ENCODE data around the gene NSMCE4A.
"Not testable (repeated sequence)": the region's sequence is repeated elsewhere in the genome, so short reads cannot be mapped to it uniquely, and the experiment has no call there.

The NSMCE4A gene

GRCh38 chr10:121974535-121975294 is at the start of gene NSMCE4A:
TSS of gene NSMCE4A (minus strand) at chr10:121975217. CDS start at chr10:121975165, 52 bp downstream.
- Histone ChIP-seq H3K4me3 (ENCODE audit: low read length in 2 of 2) (peak within 1 kb of the TSS; percentile 87 to 88), H3K27ac (ENCODE audit: low read length) (peak within 1 kb of the TSS; percentile 89), H3K9me3 (ENCODE audit: control insufficient read depth in 2 of 2, low read length in 2 of 2) (no peaks in the 10 kb centered on the region), H3K27me3 (ENCODE audit: control insufficient read depth in 1 of 2, insufficient read depth in 2 of 2, low read length in 2 of 2) (no peaks in the 10 kb centered on the region), H3K36me3 (ENCODE audit: control insufficient read depth in 2 of 2, insufficient read depth in 2 of 2, low read length in 2 of 2) (peaks cover 4 to 7% of the 10 kb centered on the region in 2 donors), H3K4me1 (ENCODE audit: control insufficient read depth, insufficient read depth, low read length) (peaks cover 19% of the 10 kb centered on the region), H3K9ac (ENCODE audit: low read length in 2 of 2) (peak within 1 kb of the TSS; percentile 83 to 93)

- H3K36me3 ChIP-seq (ENCODE audit: control insufficient read depth in 2 of 2, insufficient read depth in 2 of 2, low read length in 2 of 2); H3K9me3 ChIP-seq (ENCODE audit: control insufficient read depth in 2 of 2, low read length in 2 of 2); H3K9ac ChIP-seq (ENCODE audit: low read length in 2 of 2); H3K27me3 ChIP-seq (ENCODE audit: control insufficient read depth in 1 of 2, insufficient read depth in 2 of 2, low read length in 2 of 2); H3K4me3 ChIP-seq (ENCODE audit: low read length in 2 of 2): not testable (repeated sequence)
- Histone ChIP-seq H3K27ac (ENCODE audit: low read length) (peak overlapping the region; percentile 95), H3K4me1 (ENCODE audit: control insufficient read depth, insufficient read depth, low read length) (peaks cover 13% of the 10 kb centered on the region)
Measured at GRCh38 chr10:122023257-122023656, 48.2 kb upstream of the NSMCE4A start.

- Histone ChIP-seq H3K27me3 (ENCODE audit: control insufficient read depth in 1 of 2, insufficient read depth in 2 of 2, low read length in 2 of 2) (no peaks in the 10 kb centered on the region), H3K4me1 (ENCODE audit: control insufficient read depth, insufficient read depth, low read length) (peaks cover 13% of the 10 kb centered on the region), H3K36me3 (ENCODE audit: control insufficient read depth in 2 of 2, insufficient read depth in 2 of 2, low read length in 2 of 2) (no peaks in the 10 kb centered on the region), H3K9me3 (ENCODE audit: control insufficient read depth in 2 of 2, low read length in 2 of 2) (no peaks in the 10 kb centered on the region), H3K4me3 (ENCODE audit: low read length in 2 of 2) (peak overlapping the region in 1 of 2 donors; percentile 27), H3K27ac (ENCODE audit: low read length) (peak overlapping the region; percentile 95), H3K9ac (ENCODE audit: low read length in 2 of 2) (peak overlapping the region; percentile 56 to 80)
Measured at GRCh38 chr10:122022276-122022675, 47.3 kb upstream of the NSMCE4A start.

- Histone ChIP-seq H3K27me3 (ENCODE audit: control insufficient read depth in 1 of 2, insufficient read depth in 2 of 2, low read length in 2 of 2) (no peaks in the 10 kb centered on the region), H3K36me3 (ENCODE audit: control insufficient read depth in 2 of 2, insufficient read depth in 2 of 2, low read length in 2 of 2) (no peaks in the 10 kb centered on the region), H3K4me1 (ENCODE audit: control insufficient read depth, insufficient read depth, low read length) (peaks cover 13% of the 10 kb centered on the region), H3K27ac (ENCODE audit: low read length) (peak overlapping the region; percentile 95), H3K9ac (ENCODE audit: low read length in 2 of 2) (peak overlapping the region; percentile 56 to 80), H3K9me3 (ENCODE audit: control insufficient read depth in 2 of 2, low read length in 2 of 2) (no peaks in the 10 kb centered on the region), H3K4me3 (ENCODE audit: low read length in 2 of 2) (peak overlapping the region; percentile 5 to 60)
Measured at GRCh38 chr10:122021828-122022227, 46.8 kb upstream of the NSMCE4A start.

GRCh38 chr10:122021379-122021778 is 46.4 kb upstream of the NSMCE4A start:
- peak overlapping the region; percentile 95 for H3K27ac ChIP-seq (ENCODE audit: low read length)
- no peaks in the 10 kb centered on the region for H3K36me3 ChIP-seq (ENCODE audit: control insufficient read depth in 2 of 2, insufficient read depth in 2 of 2, low read length in 2 of 2)
- H3K9ac ChIP-seq (ENCODE audit: low read length in 2 of 2) = peak overlapping the region; percentile 56 to 80
- H3K4me3 ChIP-seq (ENCODE audit: low read length in 2 of 2) = peak overlapping the region in 1 of 2 donors; percentile 60
- H3K27me3 ChIP-seq (ENCODE audit: control insufficient read depth in 1 of 2, insufficient read depth in 2 of 2, low read length in 2 of 2) = no peaks in the 10 kb centered on the region
- H3K4me1 ChIP-seq (ENCODE audit: control insufficient read depth, insufficient read depth, low read length) = peaks cover 13% of the 10 kb centered on the region
- no peaks in the 10 kb centered on the region for H3K9me3 ChIP-seq (ENCODE audit: control insufficient read depth in 2 of 2, low read length in 2 of 2)

GRCh38 chr10:122020226-122020625 is 45.2 kb upstream of the NSMCE4A start:
- H3K9ac ChIP-seq (ENCODE audit: low read length in 2 of 2) = peak overlapping the region in 1 of 2 donors; percentile 0
- no peak overlapping the region for H3K4me3 ChIP-seq (ENCODE audit: low read length in 2 of 2)
- H3K4me1 ChIP-seq (ENCODE audit: control insufficient read depth, insufficient read depth, low read length) = peaks cover 13% of the 10 kb centered on the region
- no peaks in the 10 kb centered on the region for H3K27me3 ChIP-seq (ENCODE audit: control insufficient read depth in 1 of 2, insufficient read depth in 2 of 2, low read length in 2 of 2)
- no peaks in the 10 kb centered on the region for H3K36me3 ChIP-seq (ENCODE audit: control insufficient read depth in 2 of 2, insufficient read depth in 2 of 2, low read length in 2 of 2)
- no peaks in the 10 kb centered on the region for H3K9me3 ChIP-seq (ENCODE audit: control insufficient read depth in 2 of 2, low read length in 2 of 2)
- H3K27ac ChIP-seq (ENCODE audit: low read length) = peak overlapping the region; percentile 95

GRCh38 chr10:122019414-122019975 is 44.5 kb upstream of the NSMCE4A start:
- Histone ChIP-seq H3K36me3 (ENCODE audit: control insufficient read depth in 2 of 2, insufficient read depth in 2 of 2, low read length in 2 of 2) (no peaks in the 10 kb centered on the region), H3K27ac (ENCODE audit: low read length) (peak overlapping the region; percentile 95), H3K9me3 (ENCODE audit: control insufficient read depth in 2 of 2, low read length in 2 of 2) (no peaks in the 10 kb centered on the region), H3K9ac (ENCODE audit: low read length in 2 of 2) (no peak overlapping the region), H3K27me3 (ENCODE audit: control insufficient read depth in 1 of 2, insufficient read depth in 2 of 2, low read length in 2 of 2) (no peaks in the 10 kb centered on the region), H3K4me3 (ENCODE audit: low read length in 2 of 2) (peak overlapping the region in 1 of 2 donors; percentile 60), H3K4me1 (ENCODE audit: control insufficient read depth, insufficient read depth, low read length) (peaks cover 15% of the 10 kb centered on the region)

GRCh38 chr10:122018951-122019413 is 44.0 kb upstream of the NSMCE4A start:
- H3K36me3 ChIP-seq (ENCODE audit: control insufficient read depth in 2 of 2, insufficient read depth in 2 of 2, low read length in 2 of 2) = no peaks in the 10 kb centered on the region
- no peaks in the 10 kb centered on the region for H3K9me3 ChIP-seq (ENCODE audit: control insufficient read depth in 2 of 2, low read length in 2 of 2)
- H3K27me3 ChIP-seq (ENCODE audit: control insufficient read depth in 1 of 2, insufficient read depth in 2 of 2, low read length in 2 of 2) = no peaks in the 10 kb centered on the region
- H3K4me3 ChIP-seq (ENCODE audit: low read length in 2 of 2) = peak overlapping the region; percentile 49 to 60
- H3K27ac ChIP-seq (ENCODE audit: low read length) = peak overlapping the region; percentile 95
- H3K4me1 ChIP-seq (ENCODE audit: control insufficient read depth, insufficient read depth, low read length) = peaks cover 17% of the 10 kb centered on the region
- H3K9ac ChIP-seq (ENCODE audit: low read length in 2 of 2) = peak overlapping the region in 1 of 2 donors; percentile 71

GRCh38 chr10:122018491-122018890 is 43.5 kb upstream of the NSMCE4A start:
- no peaks in the 10 kb centered on the region for H3K27me3 ChIP-seq (ENCODE audit: control insufficient read depth in 1 of 2, insufficient read depth in 2 of 2, low read length in 2 of 2)
- no peaks in the 10 kb centered on the region for H3K36me3 ChIP-seq (ENCODE audit: control insufficient read depth in 2 of 2, insufficient read depth in 2 of 2, low read length in 2 of 2)
- peaks cover 18% of the 10 kb centered on the region for H3K4me1 ChIP-seq (ENCODE audit: control insufficient read depth, insufficient read depth, low read length)
- H3K27ac ChIP-seq (ENCODE audit: low read length) = peak overlapping the region; percentile 95
- H3K9ac ChIP-seq (ENCODE audit: low read length in 2 of 2) = peak overlapping the region; percentile 42 to 71
- no peaks in the 10 kb centered on the region for H3K9me3 ChIP-seq (ENCODE audit: control insufficient read depth in 2 of 2, low read length in 2 of 2)
- H3K4me3 ChIP-seq (ENCODE audit: low read length in 2 of 2) = peak overlapping the region; percentile 49 to 60

- not testable (repeated sequence) for H3K9me3 ChIP-seq (ENCODE audit: control insufficient read depth in 2 of 2, low read length in 2 of 2); H3K27me3 ChIP-seq (ENCODE audit: control insufficient read depth in 1 of 2, insufficient read depth in 2 of 2, low read length in 2 of 2); H3K4me3 ChIP-seq (ENCODE audit: low read length in 2 of 2); H3K36me3 ChIP-seq (ENCODE audit: control insufficient read depth in 2 of 2, insufficient read depth in 2 of 2, low read length in 2 of 2); H3K9ac ChIP-seq (ENCODE audit: low read length in 2 of 2)
- Histone ChIP-seq H3K27ac (ENCODE audit: low read length) (peak overlapping the region; percentile 95), H3K4me1 (ENCODE audit: control insufficient read depth, insufficient read depth, low read length) (peaks cover 24% of the 10 kb centered on the region)
Measured at GRCh38 chr10:122017926-122018325, 42.9 kb upstream of the NSMCE4A start.
